ENCODE data around the gene LCP2.

GRCh38 chr5:170296935-170297588 lies 515 bp downstream of the LCP2 start:
- TF ChIP-seq CTCF (IDR thresholded peaks at IDR 0.05) (no peak), POLR2A (IDR thresholded peaks at IDR 0.05) (no peak), POLR2AphosphoS5 (IDR thresholded peaks at IDR 0.05) (no peak), EP300 (IDR thresholded peaks at IDR 0.05) (no peak)
